C1 segment of cervical spinal cord (tissue), 14 donors: Measurements from ENCODE around the gene CAMTA1.
A peak's percentile ranks its signal among the peaks of the same experiment; 100 is the strongest.

Experiments used
- DNase-seq, 14 donors: peaks; one replicate each; lab custom pipeline; 2025; lab: John Stamatoyannopoulos, UW

Gene CAMTA1

DNA sequence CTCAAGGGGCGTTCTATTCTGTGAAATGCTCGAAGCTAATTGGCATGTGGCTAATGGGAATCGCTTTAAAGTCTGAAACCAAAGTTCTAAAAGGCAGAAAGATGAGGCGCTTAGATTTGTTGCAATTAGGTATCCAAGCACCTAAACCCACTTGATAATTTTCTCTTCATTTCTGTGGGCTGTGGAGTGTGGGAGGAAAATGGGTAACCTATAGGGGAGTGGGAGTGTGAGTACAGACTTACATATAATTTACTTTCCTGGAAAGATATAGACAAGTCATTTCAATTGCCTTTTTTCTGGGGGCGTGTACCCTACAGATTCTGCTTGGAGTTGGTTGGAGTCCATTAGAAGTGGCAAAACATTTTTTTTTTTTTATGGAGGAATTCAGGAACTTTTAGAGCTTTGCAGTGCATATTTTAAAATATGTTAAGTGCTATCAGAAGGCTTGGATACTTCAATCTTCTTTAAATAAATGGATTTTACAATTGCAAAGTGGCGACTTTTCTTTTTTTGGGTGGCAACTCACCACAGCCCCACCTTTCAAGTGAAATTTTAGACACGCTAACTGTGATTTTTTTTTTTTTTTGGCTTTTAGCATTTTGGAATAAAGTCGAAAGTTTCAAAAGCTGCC lies 254.5 kb downstream of the CAMTA1 start:
- DNase-seq, result no peak

DNA sequence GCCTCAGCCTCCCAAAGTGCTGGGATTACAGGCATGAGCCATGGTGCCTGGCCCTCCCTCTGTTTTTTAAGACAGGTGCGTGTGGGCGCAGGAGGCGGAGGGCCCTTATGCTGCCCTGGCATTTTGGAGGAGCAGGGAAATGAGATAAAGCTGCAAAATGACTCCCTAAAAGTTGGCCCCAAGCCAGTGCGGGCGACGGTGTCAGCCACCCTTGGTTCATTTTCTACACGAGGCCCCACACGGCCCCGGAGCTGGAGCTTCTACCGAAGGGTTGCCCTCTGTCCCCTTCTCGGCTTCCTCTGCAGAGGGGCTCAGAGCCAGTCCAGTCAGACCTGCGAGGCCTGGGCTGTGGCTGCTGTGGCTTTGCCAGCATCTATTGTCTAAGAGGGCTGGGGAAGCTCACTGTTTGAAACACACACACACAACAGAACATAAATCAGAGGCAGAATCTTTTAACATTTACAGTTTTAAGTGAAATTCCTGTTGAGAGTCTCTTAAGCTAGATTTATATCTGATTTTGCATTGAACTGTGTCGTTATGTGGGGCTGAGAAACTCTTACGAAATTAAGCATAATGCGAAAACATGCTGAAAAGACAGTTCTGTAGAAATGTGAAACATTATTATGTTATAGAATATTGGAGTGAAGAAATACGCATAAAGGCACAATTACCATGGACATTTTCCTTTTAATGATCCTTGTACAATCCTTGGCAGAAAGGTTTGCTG lies 255.9 kb downstream of the CAMTA1 start:
- DNase-seq, result no peak

GRCh38 chr1:7042322-7043190 lies 257.3 kb downstream of the CAMTA1 start:
- peak in 10 of 14 donors; percentile 19 to 85 (median 67) for DNase-seq

DNA sequence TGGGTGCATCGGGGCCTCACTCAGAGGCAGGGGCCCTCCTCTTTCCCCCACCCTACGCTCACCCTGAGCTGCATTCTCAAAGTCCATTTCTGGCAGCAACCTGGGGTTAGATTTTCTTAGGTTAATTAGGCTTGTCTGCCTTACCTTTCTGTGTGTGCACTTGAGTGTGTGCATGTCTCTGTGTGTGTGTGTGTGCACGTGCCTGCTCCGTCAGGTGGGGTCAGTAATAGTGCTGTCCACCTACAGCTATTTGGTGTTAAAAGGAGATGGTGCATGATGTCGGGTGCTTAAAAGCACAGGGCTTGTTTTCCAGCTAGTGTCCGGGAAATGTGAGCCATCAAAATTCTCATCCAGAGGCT lies 257.9 kb downstream of the CAMTA1 start:
- DNase-seq, result no peak

GRCh38 chr1:7043719-7044535 lies 258.7 kb downstream of the CAMTA1 start:
- DNase-seq, result no peak

GRCh38 chr1:7045897-7046296 lies 260.6 kb downstream of the CAMTA1 start:
- DNase-seq, result no peak

GRCh38 chr1:7046314-7046713 lies 261.1 kb downstream of the CAMTA1 start:
- DNase-seq, result peak in 4 of 14 donors; percentile 5 to 33 (median 13)

DNA sequence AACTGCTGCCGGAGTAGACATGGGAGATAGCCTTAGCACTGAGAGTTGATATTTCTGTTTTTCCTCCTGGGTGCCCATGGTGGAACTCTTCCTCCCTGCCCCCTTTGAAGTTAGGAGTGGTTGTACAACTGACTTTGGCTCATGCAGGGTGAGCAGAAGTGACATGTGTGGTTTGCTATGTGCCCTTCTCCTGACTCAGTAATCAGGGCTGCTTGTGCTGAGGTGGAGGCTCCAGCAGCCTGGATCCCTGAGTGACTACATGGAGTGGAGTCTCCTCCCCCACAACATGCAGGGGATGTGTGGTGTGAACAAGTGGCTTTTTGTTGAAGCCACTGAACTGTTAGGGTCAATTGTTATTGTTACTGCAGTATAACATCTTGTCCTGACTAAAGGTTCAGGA lies 261.6 kb downstream of the CAMTA1 start:
- no peak for DNase-seq

- DNase-seq, result no peak
Measured at GRCh38 chr1:7047866-7048265, 262.6 kb downstream of the CAMTA1 start.

- DNase-seq, result no peak
Measured at GRCh38 chr1:7048395-7048794, 263.1 kb downstream of the CAMTA1 start.

- no peak for DNase-seq
Measured at GRCh38 chr1:7049913-7050625, 264.8 kb downstream of the CAMTA1 start.

GRCh38 chr1:7050751-7051665 lies 265.8 kb downstream of the CAMTA1 start:
- peak in 6 of 14 donors; percentile 24 to 88 (median 44) for DNase-seq

DNA sequence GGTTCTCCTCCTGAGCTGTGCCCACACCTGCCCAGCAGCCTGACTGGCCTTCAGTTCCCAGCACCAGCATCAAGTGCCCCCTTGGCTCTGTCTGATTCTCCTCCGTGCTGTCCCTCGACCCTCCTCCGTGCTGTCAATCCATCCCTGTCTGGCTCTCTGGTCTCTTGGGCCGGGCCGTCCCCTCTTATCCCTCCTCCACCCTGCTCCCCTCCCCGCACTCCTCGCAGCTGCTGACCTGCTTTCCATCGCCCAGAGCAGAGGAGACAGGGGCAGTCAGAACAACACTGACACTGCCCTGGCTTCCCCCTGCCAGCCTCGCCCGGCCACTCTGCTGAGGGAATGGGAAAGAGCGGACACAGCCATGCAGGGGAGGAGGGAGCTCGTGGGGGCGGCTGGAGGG lies 267.4 kb downstream of the CAMTA1 start:
- no peak for DNase-seq

DNA sequence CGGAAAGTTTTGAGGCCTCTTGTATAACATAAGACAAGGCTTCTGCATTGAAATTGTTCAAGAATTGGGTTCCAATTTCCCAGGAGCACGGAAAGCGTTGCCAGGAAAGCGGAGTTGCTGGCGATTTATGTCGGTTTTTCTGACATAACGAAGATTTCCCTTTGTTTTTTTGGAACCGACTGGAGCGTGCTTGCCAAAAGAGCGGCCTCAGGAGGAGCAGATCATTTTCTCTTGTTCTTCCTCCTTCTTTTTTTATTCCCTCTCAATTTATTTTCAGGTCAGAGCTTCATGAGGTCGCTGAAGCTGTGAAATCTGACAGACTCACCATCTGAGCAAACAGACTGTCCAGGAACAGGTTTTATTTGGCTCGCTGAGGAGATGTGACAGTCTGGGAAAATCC lies 275.5 kb downstream of the CAMTA1 start:
- peak in 1 of 14 donors; percentile 69 for DNase-seq

- no peak for DNase-seq
Measured at GRCh38 chr1:7062346-7063061, 277.2 kb downstream of the CAMTA1 start.

GRCh38 chr1:7063981-7064380 lies 278.7 kb downstream of the CAMTA1 start:
- DNase-seq, result no peak

- no peak for DNase-seq
Measured at GRCh38 chr1:7068552-7068951, 283.3 kb downstream of the CAMTA1 start.

DNA sequence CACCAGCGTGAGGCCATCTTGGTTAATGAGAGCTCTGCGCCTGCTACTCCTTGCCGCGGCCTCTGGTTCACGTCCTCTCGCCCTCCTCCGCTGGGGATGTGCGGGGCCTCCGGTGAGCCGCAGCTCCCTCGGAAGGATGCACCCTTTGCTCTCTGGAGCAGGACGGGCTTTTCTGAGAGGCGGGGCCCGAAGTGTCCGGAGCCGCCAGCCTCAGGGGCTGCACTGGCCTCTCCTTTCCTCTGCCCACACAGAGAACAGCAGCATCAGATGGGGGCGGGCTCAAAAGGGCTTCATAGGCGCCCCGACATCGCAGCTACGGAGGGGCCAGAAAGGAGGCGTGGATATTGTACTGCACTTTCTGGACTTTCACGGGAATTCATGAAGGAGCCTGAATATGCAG lies 284.7 kb downstream of the CAMTA1 start:
- no peak for DNase-seq

DNA sequence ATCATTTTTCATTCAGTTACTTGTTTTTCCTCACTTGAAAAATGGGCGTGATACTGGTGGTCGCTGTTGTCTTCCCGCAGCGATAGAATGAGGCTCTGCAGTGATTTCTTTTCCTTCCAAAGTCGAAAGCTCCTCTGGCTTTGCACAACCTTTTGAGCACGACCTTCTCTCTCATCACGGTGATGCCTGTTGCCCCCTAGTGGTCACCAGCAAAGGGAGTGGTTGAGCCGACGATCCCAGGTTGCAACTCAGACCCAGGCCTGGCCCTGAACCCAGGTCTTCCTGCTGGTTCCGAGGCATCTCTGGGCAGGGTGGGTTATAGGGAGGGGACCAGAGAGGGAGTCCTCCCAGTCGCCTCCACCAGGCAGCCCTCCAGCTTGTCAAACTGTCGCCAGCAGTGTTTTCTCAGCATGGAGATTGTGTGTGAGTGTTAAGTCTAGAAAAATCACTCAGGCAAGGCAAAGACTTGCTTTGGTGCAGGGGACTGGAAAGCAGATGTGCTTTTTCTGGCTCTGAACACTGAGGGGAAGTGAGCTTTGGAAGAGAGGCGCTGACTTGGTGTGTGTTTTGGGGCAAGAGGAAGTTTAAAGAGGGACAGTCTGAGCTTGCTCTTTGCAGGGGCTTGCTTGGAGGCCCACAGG lies 285.3 kb downstream of the CAMTA1 start:
- peak in 10 of 14 donors; percentile 9 to 53 (median 22) for DNase-seq
